ENCODE results near the gene NOVA2. TPM values are rescaled to one million over a fixed set of nuclear protein-coding genes. Genes with fewer than 3 reads are reported as not detected.
A peak's percentile ranks its signal among the peaks of the same experiment; 100 is the strongest.

Gene NOVA2
- total and polyA plus RNA-seq, 9 of the 15 experiments (the other 6 are each of a cell fraction or from before 2014, with no cell fraction given) = not detected

- TF ChIP-seq HNRNPL (IDR thresholded peaks at IDR 0.05; ENCODE audit: low read depth, low read length) = no peak
- TF ChIP-seq UBTF (IDR thresholded peaks at IDR 0.05; ENCODE audit: borderline replicate concordance in 1 of 2, low read depth in 2 of 2, low read length in 2 of 2) = peak in 1 of 2 experiments; percentile 30; a peak in 2 of 4 replicates
- TF ChIP-seq ZNF551 (CRISPR knock-in tag; IDR thresholded peaks at IDR 0.05) = no peak
- no peak for TF ChIP-seq POLR2H (tag; IDR thresholded peaks at IDR 0.05; ENCODE audit: low read depth)
- TF ChIP-seq ZNF354B (CRISPR knock-in tag; IDR thresholded peaks at IDR 0.05) = no peak
- TF ChIP-seq DACH1 (IDR thresholded peaks at IDR 0.05; ENCODE audit: partially characterized antibody) = no peak
- TF ChIP-seq TAF9B (IDR thresholded peaks at IDR 0.05; ENCODE audit: partially characterized antibody) = no peak
- no peak for TF ChIP-seq ELK3 (CRISPR knock-in tag; IDR thresholded peaks at IDR 0.05)
- TF ChIP-seq ZBTB43 (CRISPR knock-in tag; IDR thresholded peaks at IDR 0.05) = peak; percentile 76; the same call in 1 of the 2 replicates
- TF ChIP-seq MGA (IDR thresholded peaks at IDR 0.05) = no peak
- TF ChIP-seq HLTF (IDR thresholded peaks at IDR 0.05) = no peak
Measured at GRCh38 chr19:45952686-45953505, 20.8 kb downstream of the NOVA2 start (continued).
